ENCODE results near the gene FNDC4. TPM values are rescaled to one million over a fixed set of nuclear protein-coding genes. Genes with fewer than 3 reads are reported as not detected.
"Not testable (repeated sequence)": the region's sequence is repeated elsewhere in the genome, so short reads cannot be mapped to it uniquely, and the experiment has no call there.

Gene FNDC4
- polyA plus RNA-seq (ENCODE audit: insufficient read length in 4 of 4): 10 to 100 TPM in 1 of 4 donors, 1 to 10 TPM in 3; 7.0 to 11.5 (median 8.1) TPM

DNA sequence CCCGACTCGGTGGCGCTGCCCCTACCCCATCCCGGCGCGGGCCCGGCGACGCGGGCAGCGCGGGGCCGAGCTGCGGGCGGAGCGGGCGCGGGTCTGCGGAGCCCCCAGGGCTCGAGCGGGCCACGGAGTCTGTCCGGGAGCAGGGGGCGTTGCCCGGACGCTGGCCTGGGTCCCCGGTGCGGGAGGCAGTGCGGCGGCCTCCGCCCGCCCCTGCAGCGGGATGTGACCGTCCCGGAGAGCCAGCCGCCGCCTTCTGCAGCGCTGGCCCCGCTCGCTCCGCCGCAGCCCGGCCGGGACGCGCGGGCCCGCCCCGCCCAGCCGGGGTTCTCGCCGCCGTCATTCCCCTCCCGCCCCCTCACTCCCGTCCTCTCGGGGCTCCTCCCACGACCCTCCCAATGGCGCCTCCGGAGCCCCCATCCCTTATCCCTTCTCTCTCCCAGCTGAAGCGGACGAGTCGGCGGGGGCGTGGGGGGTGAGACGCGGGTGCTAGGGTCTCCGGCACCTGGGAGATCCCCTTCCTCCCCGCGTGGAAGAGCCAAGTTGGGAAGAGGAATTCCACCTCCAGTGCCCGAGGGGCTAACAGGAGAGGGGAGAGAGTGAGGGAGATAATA, at the start of gene FNDC4:
TSS of gene FNDC4 (minus strand) at position 257 of the 611 bp plus-strand sequence. CDS start 521 bp downstream, outside the sequence.
- DNase-seq (ENCODE audit: low read depth in 4 of 4, low spot score in 3 of 4): no peak

- DNase-seq (ENCODE audit: low read depth in 4 of 4, low spot score in 3 of 4): no peak
Measured at GRCh38 chr2:27544143-27544821, 49.3 kb upstream of the FNDC4 start.

DNA sequence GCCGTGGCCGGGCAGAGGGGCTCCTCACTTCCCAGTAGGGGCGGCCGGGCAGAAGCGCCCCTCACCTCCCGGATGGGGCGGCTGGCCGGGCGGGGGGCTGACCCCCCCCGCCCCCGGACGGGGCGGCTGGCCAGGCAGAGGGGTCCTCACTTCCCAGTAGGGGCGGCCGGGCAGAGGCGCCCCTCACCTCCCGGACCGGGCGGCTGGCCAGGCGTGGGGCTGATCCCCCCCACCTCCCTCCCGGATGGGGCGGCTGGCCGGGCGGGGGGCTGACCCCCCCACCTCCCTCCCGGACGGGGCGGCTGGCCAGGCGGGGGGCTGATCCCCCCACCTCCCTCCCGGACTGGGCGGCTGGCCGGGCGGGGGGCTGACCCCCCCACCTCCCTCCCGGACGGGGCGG, 44.6 kb upstream of the FNDC4 start:
- DNase-seq (ENCODE audit: low read depth in 4 of 4, low spot score in 3 of 4): not testable (repeated sequence)

DNA sequence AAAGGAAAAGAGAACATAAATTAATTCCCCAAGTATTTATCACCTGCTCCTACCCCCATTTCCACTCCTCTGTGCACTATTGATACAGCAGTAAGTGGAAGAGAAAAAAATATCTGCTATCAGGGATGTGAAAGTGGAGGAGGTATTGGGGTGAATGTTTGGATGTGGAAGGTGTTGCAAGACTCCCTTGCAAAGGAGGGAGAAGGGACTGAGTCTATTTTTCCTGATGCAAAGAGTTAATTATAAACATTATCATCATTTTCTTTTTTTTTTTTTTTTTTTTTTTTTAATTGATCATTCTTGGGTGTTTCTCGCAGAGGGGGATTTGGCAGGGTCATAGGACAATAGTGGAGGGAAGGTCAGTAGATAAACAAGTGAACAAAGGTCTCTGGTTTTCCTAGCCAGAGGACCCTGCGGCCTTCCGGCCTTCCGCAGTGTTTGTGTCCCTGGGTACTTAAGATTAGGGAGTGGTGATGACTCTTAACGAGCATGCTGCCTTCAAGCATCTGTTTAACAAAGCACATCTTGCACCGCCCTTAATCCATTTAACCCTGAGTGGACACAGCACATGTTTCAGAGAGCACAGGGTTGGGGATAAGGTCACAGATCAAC, 43.9 kb upstream of the FNDC4 start:
- DNase-seq (ENCODE audit: low read depth in 4 of 4, low spot score in 3 of 4): not testable (repeated sequence)

DNA sequence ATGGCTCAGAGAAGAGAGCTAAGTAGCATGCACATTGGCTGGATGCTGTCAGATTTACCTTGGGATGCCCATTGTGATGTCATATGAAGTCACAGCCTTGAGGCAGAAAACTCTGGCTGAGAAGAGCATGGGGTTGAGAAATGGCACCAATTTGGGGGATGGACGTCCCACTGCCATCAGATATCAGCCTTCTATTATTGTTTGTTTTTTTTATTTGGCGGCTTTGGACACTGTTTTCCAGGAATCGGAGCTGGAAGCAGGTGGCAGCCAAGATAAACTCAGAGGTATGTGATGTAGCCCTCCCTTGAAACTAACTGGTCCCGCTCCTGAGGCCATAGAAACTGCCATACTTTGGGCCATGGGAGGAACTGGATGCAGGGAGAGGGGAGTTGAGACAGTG, 42.3 kb upstream of the FNDC4 start:
- DNase-seq (ENCODE audit: low read depth in 4 of 4, low spot score in 3 of 4): no peak

- DNase-seq (ENCODE audit: low read depth in 4 of 4, low spot score in 3 of 4): no peak
Measured at GRCh38 chr2:27531983-27532382, 37.0 kb upstream of the FNDC4 start.

DNA sequence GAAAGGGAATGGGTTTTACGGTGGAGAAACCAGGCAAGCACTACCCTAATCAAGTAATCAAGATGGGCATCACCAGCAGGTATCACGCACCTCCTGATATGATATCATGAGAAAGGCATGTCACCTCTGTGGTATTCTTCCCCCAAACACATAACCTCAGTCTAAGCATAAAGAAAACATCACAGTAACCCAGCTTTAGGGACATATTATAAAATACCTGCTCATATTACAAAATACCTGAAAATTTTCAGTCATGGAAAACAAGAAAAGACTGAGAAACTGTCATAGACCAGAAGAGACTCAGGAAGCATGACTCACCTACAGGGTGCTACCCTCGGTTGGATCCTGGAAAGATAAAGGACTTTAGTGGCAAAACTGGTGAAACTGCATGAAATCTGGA, 32.2 kb upstream of the FNDC4 start:
- no peak for DNase-seq (ENCODE audit: low read depth in 4 of 4, low spot score in 3 of 4)

DNA sequence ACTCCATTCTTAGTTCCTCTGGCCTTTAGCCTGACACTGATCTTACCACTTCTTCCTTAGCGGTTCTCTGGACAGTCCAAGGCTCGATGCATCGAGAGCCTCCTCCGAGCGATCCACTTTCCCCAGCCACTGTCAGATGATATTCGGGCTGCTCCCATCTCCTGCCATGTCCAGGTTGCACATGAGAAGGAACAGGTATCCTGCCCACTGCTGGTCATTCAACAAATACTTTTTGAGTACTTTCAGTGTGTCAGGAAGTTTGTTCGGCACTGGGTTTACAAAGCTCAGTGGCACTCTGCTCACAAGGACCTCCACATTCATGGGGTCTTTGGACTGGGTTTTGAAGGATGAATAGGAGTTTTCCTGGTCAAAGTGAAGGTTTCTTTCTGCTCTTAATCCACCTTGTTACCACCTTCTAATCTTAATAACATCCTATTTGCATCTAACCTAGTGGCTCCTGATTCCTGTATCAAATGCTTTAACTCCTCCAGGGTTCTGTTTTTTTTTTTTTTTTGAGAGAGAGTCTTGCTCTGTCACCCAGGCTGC, 27.5 kb upstream of the FNDC4 start:
- DNase-seq (ENCODE audit: low read depth in 4 of 4, low spot score in 3 of 4): no peak

- no peak for DNase-seq (ENCODE audit: low read depth in 4 of 4, low spot score in 3 of 4)
Measured at GRCh38 chr2:27520316-27520715, 25.3 kb upstream of the FNDC4 start.

- DNase-seq (ENCODE audit: low read depth in 4 of 4, low spot score in 3 of 4): no peak
Measured at GRCh38 chr2:27518782-27519113, 23.7 kb upstream of the FNDC4 start.

DNA sequence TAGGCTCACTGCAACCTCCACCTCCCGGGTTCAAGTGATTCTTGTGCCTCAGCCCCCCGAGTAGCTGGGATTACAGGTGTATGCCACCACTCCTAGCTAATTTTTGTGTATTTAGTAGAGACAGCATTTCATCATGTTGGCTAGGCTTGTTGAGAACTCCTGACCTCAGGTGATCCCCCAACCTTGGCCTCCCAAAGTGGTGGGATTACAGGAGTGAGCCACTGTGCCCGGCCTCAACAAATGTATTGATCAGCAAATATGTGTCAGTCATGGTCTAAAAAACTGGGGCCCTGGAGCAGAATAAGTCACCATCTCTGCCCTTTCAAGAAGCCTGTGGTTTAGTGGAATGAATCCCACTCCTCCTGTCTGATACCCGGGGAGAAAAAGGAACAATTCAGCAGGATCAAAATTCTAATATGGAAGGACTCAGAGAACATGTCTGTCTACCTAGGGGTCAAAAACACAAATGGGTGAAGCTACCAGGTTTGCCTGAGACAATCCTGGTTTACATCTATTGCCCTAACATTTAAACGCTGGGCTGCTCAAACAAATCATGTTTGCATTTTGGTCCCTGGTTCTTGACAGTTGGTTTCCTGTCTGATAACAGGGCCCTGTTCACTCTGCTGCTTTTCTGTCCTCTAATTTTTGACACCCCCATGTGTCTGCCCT, 23.2 kb upstream of the FNDC4 start:
- DNase-seq (ENCODE audit: low read depth in 4 of 4, low spot score in 3 of 4): no peak

GRCh38 chr2:27509326-27509725, 14.3 kb upstream of the FNDC4 start:
- DNase-seq (ENCODE audit: low read depth in 4 of 4, low spot score in 3 of 4): no peak

DNA sequence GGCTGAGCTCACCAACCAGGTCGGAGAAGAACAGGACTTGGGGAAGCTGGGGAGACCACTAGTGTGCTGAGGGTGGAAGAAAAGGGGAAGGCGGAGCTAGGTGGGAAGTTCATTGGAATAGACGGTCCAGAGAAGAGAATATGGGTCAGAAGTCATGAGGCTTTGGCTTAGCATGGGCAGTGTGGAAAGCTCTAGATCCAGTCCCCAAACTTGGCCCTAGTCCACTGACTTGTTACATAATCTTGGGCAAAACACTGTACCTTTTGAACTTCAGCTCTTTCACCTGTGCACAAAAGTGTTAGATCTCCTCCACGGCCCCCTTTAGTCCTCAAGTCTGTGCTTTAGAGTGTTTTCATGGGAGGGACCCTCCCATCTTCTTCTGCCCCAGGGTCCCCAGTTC, 12.3 kb upstream of the FNDC4 start:
- DNase-seq (ENCODE audit: low read depth in 4 of 4, low spot score in 3 of 4): no peak

DNA sequence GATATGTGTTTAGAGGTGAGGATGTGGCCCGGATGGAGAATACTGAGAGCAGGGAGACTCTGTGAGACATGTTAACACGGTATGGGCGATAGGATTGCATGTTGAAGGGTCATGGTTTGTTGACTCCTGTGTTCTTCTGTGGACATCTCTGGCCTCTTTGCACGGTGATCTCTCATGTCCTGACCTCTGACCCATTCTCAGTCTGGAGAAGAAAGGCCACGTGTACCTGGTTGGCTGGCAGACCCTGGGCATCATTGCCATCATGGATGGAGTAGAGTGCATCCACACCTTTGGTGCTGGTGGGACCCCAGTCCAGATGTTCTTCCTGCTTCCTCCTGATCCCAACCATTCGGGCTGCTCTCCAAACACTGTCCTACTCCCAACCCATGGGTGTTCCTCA, 11.6 kb upstream of the FNDC4 start:
- DNase-seq (ENCODE audit: low read depth in 4 of 4, low spot score in 3 of 4): no peak

GRCh38 chr2:27502142-27502541, 7.1 kb upstream of the FNDC4 start:
- DNase-seq (ENCODE audit: low read depth in 4 of 4, low spot score in 3 of 4): no peak

- no peak for DNase-seq (ENCODE audit: low read depth in 4 of 4, low spot score in 3 of 4)
Measured at GRCh38 chr2:27501042-27501441, 6.0 kb upstream of the FNDC4 start.

- no peak for DNase-seq (ENCODE audit: low read depth in 4 of 4, low spot score in 3 of 4)
Measured at GRCh38 chr2:27498975-27499374, 4.0 kb upstream of the FNDC4 start.

DNA sequence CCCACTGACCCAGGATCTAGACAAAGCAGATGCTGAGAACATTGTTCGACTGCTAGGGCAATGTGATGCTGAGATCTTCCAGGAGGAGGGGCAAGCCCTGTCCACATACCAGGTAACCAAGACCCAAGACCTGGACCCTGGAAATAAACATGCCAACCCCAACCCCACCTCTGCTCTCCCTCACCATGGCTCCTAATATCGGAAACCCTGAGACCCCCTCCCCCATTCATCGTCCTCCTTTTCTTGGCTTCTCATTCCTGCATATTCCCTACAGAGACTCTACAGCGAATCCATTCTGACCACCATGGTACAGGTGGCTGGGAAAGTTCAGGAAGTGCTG, 2.3 kb upstream of the FNDC4 start:
- no peak for DNase-seq (ENCODE audit: low read depth in 4 of 4, low spot score in 3 of 4)

GRCh38 chr2:27496357-27497287, 1.6 kb upstream of the FNDC4 start, which contains the start of gene GCKR:
TSS of gene GCKR (plus strand) at chr2:27496839. CDS start at chr2:27496905, 66 bp downstream.
- DNase-seq (ENCODE audit: low read depth in 4 of 4, low spot score in 3 of 4): no peak

- DNase-seq (ENCODE audit: low read depth in 4 of 4, low spot score in 3 of 4): no peak
Measured at GRCh38 chr2:27495840-27496356, 898 bp upstream of the FNDC4 start.

All from left renal pelvis (tissue), 4 donors.